ENCODE results near the gene METAP1. TPM values are rescaled to one million over a fixed set of nuclear protein-coding genes. Genes with fewer than 3 reads are reported as not detected.
"Not testable (repeated sequence)": the region's sequence is repeated elsewhere in the genome, so short reads cannot be mapped to it uniquely, and the experiment has no call there.

Gene METAP1
- total and polyA plus RNA-seq, 7 donors, result 17.1 to 36.9 (median 26.4) TPM

- DNase-seq (no peak), ATAC-seq (no peak)
- no peak overlapping the region for H3K4me3 ChIP-seq
- WGBS, 3 donors, result 96 to 98% (median 97%) methylated on average over 6 of the region's 6 CpGs
- H3K36me3 ChIP-seq (ENCODE audit: insufficient read depth in 1 of 2, low read depth in 1 of 2), result no peaks in the 10 kb centered on the region
- H3K4me1 ChIP-seq, result no peaks in the 10 kb centered on the region
- no peaks in the 10 kb centered on the region for H3K27me3 ChIP-seq (ENCODE audit: insufficient read depth in 3 of 3, low read length in 2 of 3)
- intact Hi-C loops (cut with DNase I), result loop anchor here in 1 of 2 donors (5.0 kb wide), 1 partner anchor 38 kb away; no protein-coding TSS in a partner anchor
- no peaks in the 10 kb centered on the region for H3K9me3 ChIP-seq
- no peak for TF ChIP-seq CTCF (IDR thresholded peaks at IDR 0.05)
- no peak overlapping the region for H3K27ac ChIP-seq
Measured at GRCh38 chr4:99013884-99014523, 18.5 kb downstream of the METAP1 start.

GRCh38 chr4:99021386-99021785 lies 25.9 kb downstream of the METAP1 start:
- Histone ChIP-seq H3K27ac (no peak overlapping the region), H3K36me3 (ENCODE audit: insufficient read depth in 1 of 2, low read depth in 1 of 2) (peaks cover 0 to 2% of the 10 kb centered on the region in 2 donors), H3K27me3 (ENCODE audit: insufficient read depth in 3 of 3, low read length in 2 of 3) (no peaks in the 10 kb centered on the region), H3K4me3 (no peak overlapping the region), H3K9me3 (peaks cover 9% of the 10 kb centered on the region), H3K4me1 (peaks cover 11% of the 10 kb centered on the region)
- no peak for TF ChIP-seq CTCF (IDR thresholded peaks at IDR 0.05)
- ATAC-seq (no peak), DNase-seq (no peak)
- 96 to 98% (median 97%) methylated on average over 5 of the region's 5 CpGs for WGBS, 3 donors
- intact Hi-C loops (cut with DNase I), result no loop called here

- Histone ChIP-seq H3K27me3 (ENCODE audit: insufficient read depth in 3 of 3, low read length in 2 of 3) (no peaks in the 10 kb centered on the region), H3K9me3 (peaks cover 9% of the 10 kb centered on the region), H3K36me3 (ENCODE audit: insufficient read depth in 1 of 2, low read depth in 1 of 2) (peaks cover 0 to 2% of the 10 kb centered on the region in 2 donors), H3K4me1 (peaks cover 11% of the 10 kb centered on the region), H3K27ac (no peak overlapping the region), H3K4me3 (no peak overlapping the region)
- ATAC-seq (no peak), DNase-seq (no peak)
- intact Hi-C loops (cut with DNase I), result no loop called here
- TF ChIP-seq CTCF (IDR thresholded peaks at IDR 0.05), result no peak
- 93 to 99% (median 97%) methylated on average over 9 of the region's 9 CpGs for WGBS, 3 donors
Measured at GRCh38 chr4:99022566-99022965, 27.0 kb downstream of the METAP1 start.

GRCh38 chr4:99023800-99024251 lies 28.3 kb downstream of the METAP1 start:
- WGBS, 3 donors, result 85 to 90% (median 90%) methylated on average over 10 of the region's 10 CpGs

GRCh38 chr4:99024481-99025275 lies 29.2 kb downstream of the METAP1 start:
- peaks cover 0 to 2% of the 10 kb centered on the region in 2 donors for H3K36me3 ChIP-seq (ENCODE audit: insufficient read depth in 1 of 2, low read depth in 1 of 2)
- no peaks in the 10 kb centered on the region for H3K27me3 ChIP-seq (ENCODE audit: insufficient read depth in 3 of 3, low read length in 2 of 3)
- intact Hi-C loops (cut with DNase I), result no loop called here
- no peak overlapping the region for H3K4me3 ChIP-seq
- no peak for DNase-seq
- 55 to 77% (median 66%) methylated on average over 7 of the region's 7 CpGs for WGBS, 3 donors
- H3K27ac ChIP-seq, result no peak overlapping the region
- peaks cover 11% of the 10 kb centered on the region for H3K4me1 ChIP-seq
- peak; percentile 73 to 84 (median 80) for ATAC-seq
- peak; percentile 9 for TF ChIP-seq CTCF (IDR thresholded peaks at IDR 0.05)
- H3K9me3 ChIP-seq, result peaks cover 9% of the 10 kb centered on the region

More at GRCh38 chr4:99023800-99024251, 28.3 kb downstream of the METAP1 start:
- H3K36me3 ChIP-seq (ENCODE audit: insufficient read depth in 1 of 2, low read depth in 1 of 2); intact Hi-C loops (cut with DNase I); H3K4me3 ChIP-seq; H3K27ac ChIP-seq; ATAC-seq; H3K27me3 ChIP-seq (ENCODE audit: insufficient read depth in 3 of 3, low read length in 2 of 3); DNase-seq; H3K9me3 ChIP-seq: not testable (repeated sequence)
- H3K4me1 ChIP-seq, result peaks cover 11% of the 10 kb centered on the region
